Trophoblast cell (in vitro differentiated cells and primary cell): ENCODE measurements around the gene RNLS.

ENCODE experiments used
- DNase-seq, 2 donors: peaks; one replicate each; pipeline ENCODE4 v3.0.0-alpha.2; 2016
- H2AFZ ChIP-seq: 2 replicates; pipeline ENCODE4 v1.6.1; 2013; ENCODE audit warnings: low read length, moderate library complexity, mild to moderate bottlenecking; ENCODE audit not compliant: insufficient read depth, poor library complexity
- H2AK5ac ChIP-seq: 2 replicates; pipeline ENCODE4 v1.6.1; 2013; ENCODE audit warnings: mild to moderate bottlenecking, low read length
- H2BK120ac ChIP-seq: 2 replicates; pipeline ENCODE4 v1.6.1; 2013; ENCODE audit warnings: low read length, mild to moderate bottlenecking, moderate library complexity; ENCODE audit not compliant: insufficient read depth, poor library complexity
- H2BK12ac ChIP-seq: 2 replicates; pipeline ENCODE4 v1.6.1; 2013; ENCODE audit warnings: mild to moderate bottlenecking, low read length, moderate library complexity
- H2BK5ac ChIP-seq: 2 replicates; pipeline ENCODE4 v1.6.1; 2013; ENCODE audit warnings: low read length, low read depth, moderate library complexity, mild to moderate bottlenecking; ENCODE audit not compliant: poor library complexity
- H3K14ac ChIP-seq: 2 replicates; pipeline ENCODE4 v1.6.1; 2013; ENCODE audit warnings: mild to moderate bottlenecking, low read length
- H3K18ac ChIP-seq: 2 replicates; pipeline ENCODE4 v1.6.1; 2013; ENCODE audit warnings: mild to moderate bottlenecking, low read length
- H3K23ac ChIP-seq: 2 replicates; pipeline ENCODE4 v1.6.1; 2013; ENCODE audit warnings: low read length
- H3K27ac ChIP-seq: 2 replicates; pipeline ENCODE4 v1.5.1; 2013; ENCODE audit warnings: low read depth, mild to moderate bottlenecking, inconsistent platforms, low read length, moderate library complexity
- H3K27me3 ChIP-seq: 2 replicates; pipeline ENCODE4 v1.6.1; 2013; ENCODE audit warnings: inconsistent platforms, mild to moderate bottlenecking, low read length, moderate library complexity; ENCODE audit not compliant: insufficient read depth
- H3K36me3 ChIP-seq, 2 experiments: 1 replicate in 1 of 2; 2 replicates in 1 of 2; pipeline ENCODE4 v1.6.1; 2013; ENCODE audit warnings: low read length in 2 of 2, mild to moderate bottlenecking in 2 of 2, moderate library complexity in 1 of 2; ENCODE audit not compliant: insufficient read depth in 2 of 2, control insufficient read depth in 1 of 2
- H3K4ac ChIP-seq: 2 replicates; pipeline ENCODE4 v1.6.1; 2013; ENCODE audit warnings: low read depth, mild to moderate bottlenecking, low read length, moderate library complexity
- H3K4me1 ChIP-seq, 2 experiments: 1 replicate in 1 of 2; 2 replicates in 1 of 2; pipeline ENCODE4 v1.6.1; 2013; ENCODE audit warnings: low read length in 2 of 2, mild to moderate bottlenecking in 2 of 2, moderate library complexity in 1 of 2; ENCODE audit not compliant: insufficient read depth in 2 of 2, control insufficient read depth in 1 of 2
- H3K4me2 ChIP-seq: 2 replicates; pipeline ENCODE4 v1.6.1; 2013; ENCODE audit warnings: inconsistent platforms, mild to moderate bottlenecking, low read length, moderate library complexity
- H3K4me3 ChIP-seq: 2 replicates; pipeline ENCODE4 v1.5.1; 2013; ENCODE audit warnings: mild to moderate bottlenecking, low read depth, low read length, inconsistent platforms
- H3K79me1 ChIP-seq: one replicate; pipeline ENCODE4 v1.6.1; 2013; ENCODE audit warnings: low read length
- H3K79me2 ChIP-seq: 2 replicates; pipeline ENCODE4 v1.6.1; 2013; ENCODE audit warnings: low read length, mild to moderate bottlenecking; ENCODE audit not compliant: control insufficient read depth, insufficient read depth, poor library complexity
- H3K9ac ChIP-seq: 2 replicates; pipeline ENCODE4 v1.6.1; 2013; ENCODE audit warnings: mild to moderate bottlenecking, low read length
- H3K9me3 ChIP-seq: 2 replicates; pipeline ENCODE4 v1.6.1; 2013; ENCODE audit warnings: low read depth, mild to moderate bottlenecking, control low read depth, inconsistent platforms, low read length; ENCODE audit not compliant: insufficient read depth
- H4K12ac ChIP-seq: 2 replicates; pipeline ENCODE4 v1.6.1; 2013; ENCODE audit warnings: low read depth, mild to moderate bottlenecking, low read length, moderate library complexity
- H4K8ac ChIP-seq: 2 replicates; pipeline ENCODE4 v1.6.1; 2013; ENCODE audit warnings: low read depth, mild to moderate bottlenecking, low read length, moderate library complexity
- H4K91ac ChIP-seq: one replicate; pipeline ENCODE4 v1.6.1; 2013; ENCODE audit warnings: low read depth, mild to moderate bottlenecking, low read length, moderate library complexity
- WGBS: extraction: QIAGEN DNeasy Blood & Tissue Kit; methylation state at CpG from one replicate; pipeline ENCODE4 v1.1.7; 2013; ENCODE audit warnings: missing lambda C conversion rate; ENCODE audit not compliant: insufficient read length, insufficient coverage; ENCODE audit errors: extremely low coverage; 5-methylcytosine and 5-hydroxymethylcytosine counted together

RNLS gene

DNA sequence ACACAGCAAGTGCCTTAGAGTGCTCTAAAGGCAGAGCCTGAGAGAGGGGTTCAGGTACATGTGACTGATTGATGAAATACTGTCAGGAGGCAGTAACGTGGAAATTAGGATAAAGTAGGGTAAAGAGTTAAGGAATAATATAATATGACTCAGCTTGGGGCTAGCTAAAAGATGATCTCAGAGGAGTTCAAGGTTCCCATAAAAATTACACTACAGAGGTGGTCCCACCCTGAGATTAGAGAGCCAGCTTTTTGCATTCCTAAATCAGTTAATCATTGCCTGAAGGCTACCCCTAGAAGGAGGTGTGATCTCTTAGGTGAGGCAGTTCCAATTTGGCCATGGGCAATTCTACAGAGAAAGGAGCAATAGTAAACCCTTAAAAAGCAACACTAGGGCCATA, 9.3 kb upstream of the RNLS start:
- DNase-seq, result no peak
- WGBS, result 100% methylated on average over 1 of the region's 1 CpG

DNA sequence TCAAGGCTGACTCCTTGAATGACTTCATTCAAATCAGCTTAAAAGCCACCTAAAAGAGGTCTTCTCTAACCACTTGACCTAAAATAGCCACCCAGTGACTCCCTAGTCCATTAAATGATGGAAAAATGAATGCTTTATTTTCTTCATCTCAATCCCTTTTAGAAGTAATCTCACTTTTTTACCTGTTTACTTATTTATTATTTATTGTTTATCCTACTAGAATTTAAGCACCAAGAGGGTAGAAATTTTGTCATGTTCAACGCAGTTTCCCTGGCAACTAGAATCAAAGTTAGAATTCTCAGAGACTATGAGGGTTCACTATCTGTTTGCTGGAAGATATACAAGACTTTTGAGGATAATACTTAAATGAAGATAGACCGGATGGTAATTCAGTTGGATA, 3.3 kb upstream of the RNLS start, which contains the start of gene LIPJ:
LIPJ (plus strand) TSS at position 301 of the 400 bp plus-strand sequence. CDS start 3,926 bp downstream, outside the sequence.
- Histone ChIP-seq H3K9me3 (peaks cover 3% of the 10 kb centered on the region), H3K4ac (no peak within 1 kb of the TSS), H2BK12ac (no peak within 1 kb of the TSS), H3K4me2 (no peak within 1 kb of the TSS), H3K79me2 (peaks cover 3% of the 10 kb centered on the region), H3K79me1 (peaks cover 7% of the 10 kb centered on the region), H3K27ac (no peak within 1 kb of the TSS), H3K4me1 (no peaks in the 10 kb centered on the region), H2BK5ac (no peak within 1 kb of the TSS), H3K4me3 (no peak within 1 kb of the TSS), H2AK5ac (no peak within 1 kb of the TSS), H2AFZ (no peak within 1 kb of the TSS), H3K18ac (no peak within 1 kb of the TSS), H3K9ac (no peak within 1 kb of the TSS), H4K91ac (no peak within 1 kb of the TSS), H3K27me3 (no peaks in the 10 kb centered on the region), H3K23ac (no peak within 1 kb of the TSS), H4K8ac (no peak within 1 kb of the TSS), H3K36me3 (no peaks in the 10 kb centered on the region), H2BK120ac (no peak within 1 kb of the TSS), H4K12ac (no peak within 1 kb of the TSS), H3K14ac (no peak within 1 kb of the TSS)
- no peak for DNase-seq
- no CpG with 5 or more reads among the region's 2 CpGs for WGBS

More for the DNA sequence above, 9.3 kb upstream of the RNLS start:
- Histone ChIP-seq H2BK120ac (no peak overlapping the region), H3K79me2 (no peaks in the 10 kb centered on the region), H3K14ac (no peak overlapping the region), H3K9me3 (no peaks in the 10 kb centered on the region), H3K18ac (no peak overlapping the region), H3K4me3 (no peak overlapping the region), H3K4ac (no peak overlapping the region), H3K4me2 (no peak overlapping the region), H2BK5ac (no peak overlapping the region), H3K27ac (no peak overlapping the region), H3K9ac (no peak overlapping the region), H3K23ac (no peak overlapping the region), H3K27me3 (no peaks in the 10 kb centered on the region), H3K4me1 (no peaks in the 10 kb centered on the region), H3K79me1 (no peaks in the 10 kb centered on the region), H2AK5ac (no peak overlapping the region), H3K36me3 (no peaks in the 10 kb centered on the region), H2BK12ac (no peak overlapping the region), H4K91ac (no peak overlapping the region), H2AFZ (no peak overlapping the region), H4K12ac (no peak overlapping the region), H4K8ac (no peak overlapping the region)

DNA sequence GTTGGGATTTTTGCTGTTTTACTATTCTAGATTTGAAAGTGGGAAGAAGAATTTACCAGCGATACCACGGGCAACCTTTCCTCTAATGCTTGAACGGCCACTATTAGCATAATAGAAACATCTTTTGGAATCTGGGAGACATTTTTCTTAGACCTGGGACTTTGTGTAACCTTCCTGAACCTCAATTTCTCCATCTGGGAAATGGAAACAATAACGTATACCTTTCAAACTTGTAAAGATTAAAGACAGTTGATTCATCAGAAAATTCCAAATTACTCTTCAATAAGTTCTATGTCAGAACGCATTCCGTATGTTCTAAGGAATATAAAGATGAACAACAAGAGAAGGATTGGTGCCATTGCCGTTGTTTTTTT, 453 bp upstream of the RNLS start:
- no peaks in the 10 kb centered on the region for H3K36me3 ChIP-seq
- no peak overlapping the region for H3K9ac ChIP-seq
- no peak overlapping the region for H3K18ac ChIP-seq
- no peak overlapping the region for H2BK12ac ChIP-seq
- peak overlapping the region; percentile 83 for H3K4me3 ChIP-seq
- peaks cover 0 to 2% of the 10 kb centered on the region in 2 experiments for H3K4me1 ChIP-seq
- H3K14ac ChIP-seq, result no peak overlapping the region
- peaks cover 7% of the 10 kb centered on the region for H3K79me1 ChIP-seq
- H3K27me3 ChIP-seq, result no peaks in the 10 kb centered on the region
- no peak overlapping the region for H3K27ac ChIP-seq
- no peak overlapping the region for H2AK5ac ChIP-seq
- H4K8ac ChIP-seq, result peak overlapping the region; percentile 98
- H2BK120ac ChIP-seq, result no peak overlapping the region
- peak overlapping the region; percentile 100 for H3K4me2 ChIP-seq
- no peak overlapping the region for H4K12ac ChIP-seq
- no CpG with 5 or more reads among the region's 7 CpGs for WGBS
- no peak overlapping the region for H3K23ac ChIP-seq
- no peak overlapping the region for H3K4ac ChIP-seq
- peak overlapping the region; percentile 93 for H2AFZ ChIP-seq
- peaks cover 3% of the 10 kb centered on the region for H3K79me2 ChIP-seq
- H2BK5ac ChIP-seq, result no peak overlapping the region
- H3K9me3 ChIP-seq, result peaks cover 3% of the 10 kb centered on the region
- H4K91ac ChIP-seq, result no peak overlapping the region
- no peak for DNase-seq

- peaks cover 3% of the 10 kb centered on the region for H3K79me2 ChIP-seq
- H3K14ac ChIP-seq, result no peak overlapping the region
- H3K9ac ChIP-seq, result no peak overlapping the region
- no peak overlapping the region for H3K27ac ChIP-seq
- H3K9me3 ChIP-seq, result peaks cover 3% of the 10 kb centered on the region
- no peaks in the 10 kb centered on the region for H3K36me3 ChIP-seq
- peak overlapping the region; percentile 24 for H2AFZ ChIP-seq
- no peak overlapping the region for H3K18ac ChIP-seq
- no peaks in the 10 kb centered on the region for H3K27me3 ChIP-seq
- H3K4me3 ChIP-seq, result peak overlapping the region; percentile 83
- H3K4ac ChIP-seq, result no peak overlapping the region
- no peak overlapping the region for H2BK5ac ChIP-seq
- H4K12ac ChIP-seq, result no peak overlapping the region
- H3K79me1 ChIP-seq, result peaks cover 7% of the 10 kb centered on the region
- H4K91ac ChIP-seq, result peak overlapping the region; percentile 85
- H3K4me1 ChIP-seq, result peaks cover 0 to 2% of the 10 kb centered on the region in 2 experiments
- WGBS, result no CpG with 5 or more reads among the region's 4 CpGs
- no peak for DNase-seq
- H3K23ac ChIP-seq, result no peak overlapping the region
- H2BK12ac ChIP-seq, result no peak overlapping the region
- no peak overlapping the region for H2BK120ac ChIP-seq
- H2AK5ac ChIP-seq, result no peak overlapping the region
- H3K4me2 ChIP-seq, result peak overlapping the region; percentile 100
- H4K8ac ChIP-seq, result peak overlapping the region; percentile 98
These were observed 710 bp downstream of the RNLS start for GRCh38 chr10:88582411-88582805.
